ENCODE measurements around the gene TMEM17. TPM values are rescaled to one million over a fixed set of nuclear protein-coding genes. Genes with fewer than 3 reads are reported as not detected.

TMEM17 gene
- total and polyA plus RNA-seq, 9 of the 15 experiments (the other 6 are each of a cell fraction or from before 2014, with no cell fraction given) = 0.58 to 2.2 (median 1.2) TPM

- no peak; the same call in 2 of the 3 replicates for ATAC-seq
- H3K4me1 ChIP-seq (replicated peaks in 1 of 2; ENCODE audit: control insufficient read depth in 2 of 2, insufficient read depth in 2 of 2, low read length in 2 of 2) = peaks cover 4 to 12% of the 10 kb centered on the region in 2 experiments; a peak in 3 of 5 replicates
- peak overlapping the region; percentile 46; the same call in 1 of the 2 replicates for H3K4me3 ChIP-seq
- peak overlapping the region; percentile 93; the same call in 1 of the 2 replicates for H2AFZ ChIP-seq (ENCODE audit: low read depth, low read length)
- CTCF ChIA-PET (ENCODE audit: low intra/inter-chr PET ratio) = interaction anchor here (0.6 to 3.5 kb wide), 4 partner anchors 318 to 844 kb away, joined by 3 to 28 read pairs (median 3); no protein-coding TSS in a partner anchor
- intact Hi-C loops (cut with micrococcal nuclease) (loop anchor here (1.0 to 10.0 kb wide), 6 partner anchors 250 to 845 kb away; partner anchors contain the start of gene EHBP1), in situ Hi-C loops (cut with MboI) (loop anchor here (5.0 to 10.0 kb wide), 2 partner anchors 320 to 727 kb away; no protein-coding TSS in a partner anchor)
- H3K27me3 ChIP-seq (ENCODE audit: control insufficient read depth in 2 of 2, insufficient read depth in 2 of 2, low read length in 2 of 2) = peaks cover 0 to 10% of the 10 kb centered on the region in 2 experiments; a peak in 3 of 5 replicates
- POLR2A ChIA-PET = interaction anchor here (0.6 to 2.2 kb wide), 6 partner anchors 42 to 1180 kb away, joined by 3 to 6 read pairs (median 3); partner anchors contain the start of gene EHBP1
- DNase-seq (ENCODE audit: extremely low read depth in 1 of 4, low spot score in 3 of 4) = no peak
- H3K9me3 ChIP-seq (replicated peaks; ENCODE audit: control insufficient read depth, insufficient read depth, low read depth, low read length) = no peaks in the 10 kb centered on the region
- H3K9me1 ChIP-seq (ENCODE audit: control insufficient read depth, insufficient read depth, low read length) = no peaks in the 10 kb centered on the region
- peak; percentile 35 for FAIRE-seq
- H3K79me2 ChIP-seq (ENCODE audit: control insufficient read depth, insufficient read depth, low read length) = no peaks in the 10 kb centered on the region
- peak overlapping the region in 1 of 2 experiments; percentile 90; a peak in 3 of 4 replicates for H3K9ac ChIP-seq (ENCODE audit: insufficient read depth in 1 of 2, low read depth in 2 of 2, low read length in 2 of 2)
- WGBS (ENCODE audit: insufficient coverage, low coverage, missing lambda C conversion rate) = 37% methylated on average over 11 of the region's 11 CpGs
- H3K27ac ChIP-seq (ENCODE audit: extremely low read depth, low read depth, low read length) = no peak overlapping the region
- no TSS peak for BruUV-seq (replicated peaks)
- TF ChIP-seq ZNF274 (IDR thresholded peaks at IDR 0.05; ENCODE audit: borderline replicate concordance, low read depth, low read length) (no peak), ZNF3 (CRISPR knock-in tag; IDR thresholded peaks at IDR 0.05) (no peak), ARHGAP35 (IDR thresholded peaks at IDR 0.05; ENCODE audit: partially characterized antibody) (no peak), CHD2 (IDR thresholded peaks at IDR 0.05; ENCODE audit: low read depth, low read length) (no peak)
- H4K20me1 ChIP-seq (replicated peaks; ENCODE audit: control insufficient read depth, insufficient read depth, low read length) = no peaks in the 10 kb centered on the region
- H3K4me2 ChIP-seq (ENCODE audit: insufficient read depth, low read length) = peak overlapping the region; percentile 82
- H3K36me3 ChIP-seq (ENCODE audit: control insufficient read depth, insufficient read depth, low read length) = no peaks in the 10 kb centered on the region
Measured at GRCh38 chr2:62457556-62457955, 48.4 kb downstream of the TMEM17 start.
